Gastroesophageal sphincter (tissue), 3 donors: ENCODE data around the gene ACSM2A.

Source experiments
- CTCF ChIP-seq, 4 experiments: fragments of 200-600 bp in 2 of 4; fragments of 450-650 bp in 2 of 4; sonication (generic) in 1 of 4; IDR thresholded peaks; one replicate each; pipeline ENCODE4 v1.5.1; 2017 to 2019; ENCODE audit warnings: antibody characterized with exemption in 4 of 4, mild to moderate bottlenecking in 2 of 4, moderate library complexity in 2 of 4
- POLR2AphosphoS5 ChIP-seq: sonication (generic); formaldehyde crosslinking; IDR thresholded peaks from one replicate; pipeline ENCODE4 v1.6.1; 2017; ENCODE audit warnings: antibody characterized with exemption

GRCh38 chr16:20404637-20405036 lies 46.7 kb upstream of the ACSM2A start, which contains the start of gene PDILT:
- no peak for TF ChIP-seq CTCF (IDR thresholded peaks at IDR 0.05)
- no peak for TF ChIP-seq POLR2AphosphoS5
